Endothelial cell of umbilical vein (primary cell): ENCODE results near the gene TEDC2.

Source experiments
- CTCF ChIP-seq, 2 donors: IDR thresholded peaks; 1 replicate in 1 of 2; 2 replicates in 1 of 2; pipeline ENCODE4 v1.5.1; 2011; ENCODE audit warnings: low read length in 2 of 2, mild to moderate bottlenecking in 2 of 2, moderate library complexity in 2 of 2, control low read depth in 1 of 2, inconsistent platforms in 1 of 2, low read depth in 1 of 2; ENCODE audit not compliant: insufficient read depth in 1 of 2; ENCODE audit errors: extremely low read depth in 1 of 2
- EZH2 ChIP-seq: IDR thresholded peaks from 2 replicates; pipeline ENCODE4 v1.6.1; 2012; ENCODE audit warnings: borderline replicate concordance, low read depth, mild to moderate bottlenecking, moderate library complexity, low read length, inconsistent platforms; ENCODE audit not compliant: severe bottlenecking
- POLR2A ChIP-seq: IDR thresholded peaks from 2 replicates; pipeline ENCODE4 v1.6.1; 2012; ENCODE audit warnings: low read depth, mild to moderate bottlenecking, control low read depth, low read length
- POLR2AphosphoS5 ChIP-seq: IDR thresholded peaks from 2 replicates; pipeline ENCODE4 v1.6.1; 2012; ENCODE audit warnings: low read depth, mild to moderate bottlenecking, control low read depth, low read length, moderate library complexity; ENCODE audit not compliant: insufficient read depth

GRCh38 chr16:2499454-2499853 lies 39.5 kb downstream of the TEDC2 start:
- TF ChIP-seq CTCF (IDR thresholded peaks at IDR 0.05; ENCODE audit: extremely low read depth in 1 of 2, insufficient read depth in 1 of 2, low read depth in 1 of 2, low read length in 2 of 2) (no peak), POLR2A (no peak), POLR2AphosphoS5 (no peak), EZH2 (no peak)
